HuH-7.5 (cell line): ENCODE measurements around the gene SEMA3A.
"Not testable (repeated sequence)": the region's sequence is repeated elsewhere in the genome, so short reads cannot be mapped to it uniquely, and the experiment has no call there.

Experiments used
- DNase-seq: peaks from one replicate; pipeline ENCODE4 v3.0.0; 2011; ENCODE audit warnings: low spot score

SEMA3A gene

GRCh38 chr7:84062489-84062901 lies 132.1 kb downstream of the SEMA3A start:
- DNase-seq, result not testable (repeated sequence)

- DNase-seq, result no peak
Measured at GRCh38 chr7:84060760-84061261, 133.8 kb downstream of the SEMA3A start.

- DNase-seq, result no peak
Measured at GRCh38 chr7:84060000-84060399, 134.6 kb downstream of the SEMA3A start.

- no peak for DNase-seq
Measured at GRCh38 chr7:84058311-84059076, 136.1 kb downstream of the SEMA3A start.

- DNase-seq, result no peak
Measured at GRCh38 chr7:84057576-84057975, 137.0 kb downstream of the SEMA3A start.

GRCh38 chr7:84055904-84056605 lies 138.5 kb downstream of the SEMA3A start:
- DNase-seq, result no peak

- DNase-seq, result not testable (repeated sequence)
Measured at GRCh38 chr7:84055199-84055598, 139.4 kb downstream of the SEMA3A start.

- DNase-seq, result no peak
Measured at GRCh38 chr7:84049071-84049836, 145.3 kb downstream of the SEMA3A start.

- DNase-seq, result no peak
Measured at GRCh38 chr7:84047085-84047484, 147.5 kb downstream of the SEMA3A start.

GRCh38 chr7:84044834-84045233 lies 149.8 kb downstream of the SEMA3A start:
- DNase-seq, result no peak

- no peak for DNase-seq
Measured at GRCh38 chr7:84043661-84044191, 150.9 kb downstream of the SEMA3A start.

GRCh38 chr7:84042110-84042539 lies 152.5 kb downstream of the SEMA3A start:
- no peak for DNase-seq

- DNase-seq, result no peak
Measured at GRCh38 chr7:84041649-84042048, 152.9 kb downstream of the SEMA3A start.

- DNase-seq, result no peak
Measured at GRCh38 chr7:84040355-84040754, 154.2 kb downstream of the SEMA3A start.

GRCh38 chr7:84039432-84039831 lies 155.2 kb downstream of the SEMA3A start:
- DNase-seq, result no peak

- no peak for DNase-seq
Measured at GRCh38 chr7:84027678-84028077, 166.9 kb downstream of the SEMA3A start.

- DNase-seq, result no peak
Measured at GRCh38 chr7:84025332-84025927, 169.2 kb downstream of the SEMA3A start.

GRCh38 chr7:84022684-84023308 lies 171.8 kb downstream of the SEMA3A start:
- DNase-seq, result no peak

GRCh38 chr7:84022009-84022408 lies 172.6 kb downstream of the SEMA3A start:
- no peak for DNase-seq

GRCh38 chr7:84021292-84021908 lies 173.2 kb downstream of the SEMA3A start:
- no peak for DNase-seq

- no peak for DNase-seq
Measured at GRCh38 chr7:84017651-84018050, 176.9 kb downstream of the SEMA3A start.
